HG03575 (cell line): Measurements from ENCODE around the gene BLOC1S5.

Experiments
- ATAC-seq: cut with Tn5 transposase; IDR thresholded peaks from one replicate; pipeline ENCODE4 v1.9.1; 2021; ENCODE audit not compliant: unreplicated experiment, insufficient number of reproducible peaks, low FRiP score; ENCODE audit errors: extremely low read depth

Gene BLOC1S5

GRCh38 chr6:7971499-7971898 is 92.7 kb downstream of the BLOC1S5 start:
- ATAC-seq = no peak

- no peak for ATAC-seq
Measured at GRCh38 chr6:7970616-7971015, 93.6 kb downstream of the BLOC1S5 start.
